Measurements from ENCODE around the gene LSM8. TPM values are rescaled to one million over a fixed set of nuclear protein-coding genes. Genes with fewer than 3 reads are reported as not detected.
A peak's percentile ranks its signal among the peaks of the same experiment; 100 is the strongest.
"Not testable (repeated sequence)": the region's sequence is repeated elsewhere in the genome, so short reads cannot be mapped to it uniquely, and the experiment has no call there.

Gene LSM8
- total RNA-seq, 1 donor from 2014 or later = 35.3 TPM

GRCh38 chr7:118202061-118202460 lies 18.1 kb downstream of the LSM8 start:
- no peak for DNase-seq (ENCODE audit: low read depth in 2 of 2)

GRCh38 chr7:118214051-118214832 lies 30.3 kb downstream of the LSM8 start:
- peak; percentile 43 to 77 for DNase-seq (ENCODE audit: low read depth in 2 of 2)

- no peak for DNase-seq (ENCODE audit: low read depth in 2 of 2)
Observed at GRCh38 chr7:118214833-118215182, 30.8 kb downstream of the LSM8 start.

- no peak for DNase-seq (ENCODE audit: low read depth in 2 of 2)
Observed at GRCh38 chr7:118217210-118217619, 33.3 kb downstream of the LSM8 start.

GRCh38 chr7:118218413-118219156 lies 34.6 kb downstream of the LSM8 start:
- DNase-seq (ENCODE audit: low read depth in 2 of 2) = no peak

- no peak for DNase-seq (ENCODE audit: low read depth in 2 of 2)
Observed at GRCh38 chr7:118219157-118219512, 35.2 kb downstream of the LSM8 start.

- no peak for DNase-seq (ENCODE audit: low read depth in 2 of 2)
Observed at GRCh38 chr7:118220583-118220982, 36.6 kb downstream of the LSM8 start.

- no peak for DNase-seq (ENCODE audit: low read depth in 2 of 2)
Observed at GRCh38 chr7:118222591-118222990, 38.6 kb downstream of the LSM8 start.

GRCh38 chr7:118224521-118224920 lies 40.6 kb downstream of the LSM8 start, which contains the start of gene ANKRD7:
TSS of gene ANKRD7 (plus strand) at chr7:118224704. CDS start at chr7:118224831, 127 bp downstream.
- DNase-seq (ENCODE audit: low read depth in 2 of 2) = no peak

GRCh38 chr7:118232837-118233236 lies 48.9 kb downstream of the LSM8 start:
- no peak for DNase-seq (ENCODE audit: low read depth in 2 of 2)

- no peak for DNase-seq (ENCODE audit: low read depth in 2 of 2)
Observed at GRCh38 chr7:118233799-118234198, 49.8 kb downstream of the LSM8 start.

- DNase-seq (ENCODE audit: low read depth in 2 of 2) = no peak
Observed at GRCh38 chr7:118239014-118239413, 55.0 kb downstream of the LSM8 start.

GRCh38 chr7:118240320-118240719 lies 56.4 kb downstream of the LSM8 start:
- DNase-seq (ENCODE audit: low read depth in 2 of 2) = not testable (repeated sequence)

Other genes with a start within 250 kb of the LSM8 start
- 0.13 TPM in 2 replicates for gene ANKRD7, start 40.5 kb downstream of the LSM8 start, total RNA-seq